Brain pericyte (primary cell): ENCODE measurements around the gene EDAR.

Experiments used
- DNase-seq: peaks from one replicate; pipeline ENCODE4 v3.0.0-alpha.2; 2012; ENCODE audit warnings: low read depth, low spot score

The EDAR gene

DNA sequence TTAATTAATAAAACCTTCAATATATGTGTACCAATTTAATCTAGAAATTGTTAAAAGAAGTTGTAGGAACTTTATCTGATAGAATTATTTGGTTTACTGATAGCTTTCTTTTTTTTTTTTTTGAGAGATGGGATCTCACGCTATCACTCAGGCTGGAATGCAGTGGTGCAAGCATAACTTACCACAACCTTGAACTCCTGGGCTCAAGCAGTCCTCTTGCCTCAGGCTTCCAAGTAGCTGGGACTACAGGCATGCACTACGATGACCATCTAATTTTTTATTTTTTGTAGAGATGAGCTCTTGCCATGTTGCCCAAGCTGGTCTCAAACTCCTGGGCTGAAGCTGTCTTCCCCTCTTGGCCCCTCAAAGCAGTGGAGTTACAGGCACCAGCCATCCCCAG is 135.6 kb downstream of the EDAR start:
- DNase-seq: no peak

GRCh38 chr2:108852375-108852774 is 136.6 kb downstream of the EDAR start:
- DNase-seq: no peak

- DNase-seq: no peak
These were observed 142.0 kb downstream of the EDAR start for GRCh38 chr2:108847000-108847399.

- no peak for DNase-seq
These were observed 143.1 kb downstream of the EDAR start for GRCh38 chr2:108845923-108846322.
